HG02973 (cell line): ENCODE results near the gene ZNF677.
"Not testable (repeated sequence)": the region's sequence is repeated elsewhere in the genome, so short reads cannot be mapped to it uniquely, and the experiment has no call there.

Experiments
- ATAC-seq: cut with Tn5 transposase; IDR thresholded peaks from one replicate; pipeline ENCODE4 v1.9.1; 2021; ENCODE audit warnings: moderate library complexity; ENCODE audit not compliant: unreplicated experiment

ZNF677 gene

GRCh38 chr19:53195265-53195903 is 59.3 kb downstream of the ZNF677 start:
- no peak for ATAC-seq

GRCh38 chr19:53193535-53194222 is 61.0 kb downstream of the ZNF677 start:
- no peak for ATAC-seq

DNA sequence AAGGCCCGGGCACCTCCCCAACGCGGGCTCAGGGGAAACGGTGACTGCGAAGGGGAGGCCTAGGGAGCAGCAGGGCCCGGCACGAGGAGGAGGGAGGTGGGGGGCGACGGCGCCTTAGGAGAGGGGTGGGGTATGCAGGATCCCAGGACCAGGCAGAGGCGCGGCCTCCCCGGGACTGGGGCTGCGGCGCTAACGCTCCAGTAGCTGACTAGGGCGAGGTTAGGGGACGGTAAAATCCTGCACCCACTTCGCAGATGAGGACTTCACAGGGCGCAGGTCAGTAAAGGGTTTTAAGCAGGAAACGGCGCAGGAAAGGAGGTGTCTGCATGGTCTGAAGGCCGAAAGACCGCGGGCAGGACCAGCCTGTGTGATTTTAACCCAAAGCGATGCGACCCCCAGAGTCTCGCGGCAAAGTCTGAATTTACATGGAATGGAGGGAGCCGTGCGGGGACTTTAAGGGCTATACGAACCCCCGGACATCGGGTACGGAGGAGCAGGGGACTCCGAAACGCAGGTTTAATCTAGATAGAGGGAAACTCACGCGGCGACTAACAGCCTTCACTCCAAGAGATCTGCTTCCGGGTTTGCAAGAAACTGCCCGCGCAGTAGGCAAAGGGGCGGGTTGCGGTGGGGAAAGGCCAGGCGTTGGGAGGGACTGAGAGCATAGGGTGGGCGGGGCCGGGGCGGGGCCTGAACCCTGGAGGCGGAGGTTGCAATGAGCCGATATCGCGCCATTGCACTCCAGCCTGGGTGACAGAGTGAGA is 61.7 kb downstream of the ZNF677 start, which contains the start of gene ZNF665:
Gene ZNF665 (minus strand): TSS at position 588 of the 764 bp plus-strand sequence. CDS start 10,460 bp downstream, outside the sequence.
- no peak for ATAC-seq

DNA sequence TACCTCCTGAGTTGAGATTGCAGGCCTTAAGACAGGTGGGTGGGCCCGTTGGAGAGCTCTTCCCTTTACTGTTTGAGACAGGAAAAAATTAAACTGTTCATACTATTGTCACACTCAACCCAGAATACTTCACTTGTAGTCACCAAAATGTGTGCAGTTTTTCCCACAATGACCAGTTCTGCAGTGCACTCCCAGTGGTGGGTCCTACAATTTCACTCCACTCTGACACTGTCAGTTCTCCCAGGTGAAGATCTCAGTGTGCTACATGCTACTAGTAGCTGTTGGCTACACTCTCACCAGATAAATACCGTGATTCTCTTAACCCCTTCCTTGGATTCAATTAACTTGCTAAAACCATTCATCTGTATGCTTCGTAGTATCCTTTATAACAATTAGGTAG is 64.4 kb downstream of the ZNF677 start:
- ATAC-seq = no peak

DNA sequence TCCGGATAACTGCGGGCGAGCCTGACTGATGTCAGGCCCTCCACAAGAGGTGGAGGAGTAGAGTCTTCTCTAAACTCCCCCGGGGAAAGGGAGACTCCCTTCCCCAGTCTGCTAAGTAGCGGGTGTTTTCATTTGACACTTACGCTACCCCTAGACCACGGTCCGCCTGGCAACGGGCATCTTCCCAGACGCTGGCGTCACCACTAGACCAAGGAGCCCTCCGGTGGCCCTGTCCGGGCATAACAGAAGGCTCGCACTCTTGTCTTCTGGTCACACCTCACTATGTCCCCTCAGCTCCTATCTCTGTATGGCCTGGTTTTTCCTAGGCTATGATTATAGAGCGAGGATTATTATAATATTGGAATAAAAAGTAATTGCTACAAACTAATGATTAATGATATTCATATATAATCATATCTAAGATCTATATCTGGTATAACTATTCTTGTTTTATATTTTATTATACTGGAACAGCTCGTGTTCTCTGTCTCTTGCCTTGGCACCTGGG is 64.9 kb downstream of the ZNF677 start:
- ATAC-seq = not testable (repeated sequence)
